Upper lobe of left lung (tissue), 4 donors: ENCODE results near the gene OR1J1.

Experiments
- POLR2A ChIP-seq, 4 donors: fragments of 450-650 bp; IDR thresholded peaks; one replicate each; pipeline ENCODE4 v1.5.1; 2016 to 2017; ENCODE audit warnings: antibody characterized with exemption in 4 of 4, mild to moderate bottlenecking in 2 of 4
- POLR2AphosphoS5 ChIP-seq, 2 donors: sonication (generic); formaldehyde crosslinking; IDR thresholded peaks; one replicate each; pipeline ENCODE4 v1.5.1; 2017; ENCODE audit warnings: antibody characterized with exemption in 2 of 2
- TF ChIP-seq, protein P1 (sequence below), 6 experiments: fragments of 450-650 bp in 4 of 6; fragments of 200-600 bp in 2 of 6; sonication (generic) in 2 of 6; IDR thresholded peaks; one replicate each; pipeline ENCODE4 v1.5.1; 2016 to 2019; ENCODE audit warnings: antibody characterized with exemption in 6 of 6

DNA sequence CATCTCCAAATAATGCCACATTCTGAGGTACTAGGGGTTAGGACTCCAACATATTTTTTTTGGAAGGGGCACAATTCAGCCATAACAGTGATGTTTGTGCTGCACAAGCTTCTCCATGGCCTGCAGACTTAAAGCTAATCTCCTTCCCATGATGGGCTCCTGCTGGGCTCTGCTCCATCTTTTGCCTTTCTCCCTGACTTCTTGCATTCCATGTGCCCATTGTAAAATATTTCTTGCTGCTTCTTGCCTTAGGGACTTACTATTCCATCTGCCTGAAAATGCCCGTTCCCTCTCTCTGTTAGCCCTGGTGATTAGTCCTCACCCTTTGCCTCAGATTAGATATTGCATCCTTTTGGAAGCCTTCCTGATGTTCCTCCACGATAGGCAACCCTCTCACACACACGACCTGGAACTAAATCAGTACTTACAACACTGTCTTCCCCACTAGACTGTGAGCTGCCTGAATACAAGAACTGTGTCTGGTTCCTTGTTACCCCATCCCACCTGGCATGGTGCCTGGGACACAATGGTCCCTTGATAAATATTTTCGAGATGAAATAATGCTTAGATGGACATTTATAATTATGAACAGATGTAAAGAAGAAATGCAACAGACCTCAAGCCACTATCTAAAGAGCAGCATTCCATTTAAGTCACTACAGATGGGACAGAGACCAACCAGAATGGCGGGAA is 33.5 kb downstream of the OR1J1 start:
- TF ChIP-seq, protein P1, sequence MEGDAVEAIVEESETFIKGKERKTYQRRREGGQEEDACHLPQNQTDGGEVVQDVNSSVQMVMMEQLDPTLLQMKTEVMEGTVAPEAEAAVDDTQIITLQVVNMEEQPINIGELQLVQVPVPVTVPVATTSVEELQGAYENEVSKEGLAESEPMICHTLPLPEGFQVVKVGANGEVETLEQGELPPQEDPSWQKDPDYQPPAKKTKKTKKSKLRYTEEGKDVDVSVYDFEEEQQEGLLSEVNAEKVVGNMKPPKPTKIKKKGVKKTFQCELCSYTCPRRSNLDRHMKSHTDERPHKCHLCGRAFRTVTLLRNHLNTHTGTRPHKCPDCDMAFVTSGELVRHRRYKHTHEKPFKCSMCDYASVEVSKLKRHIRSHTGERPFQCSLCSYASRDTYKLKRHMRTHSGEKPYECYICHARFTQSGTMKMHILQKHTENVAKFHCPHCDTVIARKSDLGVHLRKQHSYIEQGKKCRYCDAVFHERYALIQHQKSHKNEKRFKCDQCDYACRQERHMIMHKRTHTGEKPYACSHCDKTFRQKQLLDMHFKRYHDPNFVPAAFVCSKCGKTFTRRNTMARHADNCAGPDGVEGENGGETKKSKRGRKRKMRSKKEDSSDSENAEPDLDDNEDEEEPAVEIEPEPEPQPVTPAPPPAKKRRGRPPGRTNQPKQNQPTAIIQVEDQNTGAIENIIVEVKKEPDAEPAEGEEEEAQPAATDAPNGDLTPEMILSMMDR (IDR thresholded peaks at IDR 0.05) = no peak
- no peak for TF ChIP-seq POLR2AphosphoS5 (IDR thresholded peaks at IDR 0.05)
- no peak for TF ChIP-seq POLR2A (IDR thresholded peaks at IDR 0.05)
